Type B pancreatic cell (in vitro differentiated cells): ENCODE measurements around the gene RARS2. TPM values are rescaled to one million over a fixed set of nuclear protein-coding genes. Genes with fewer than 3 reads are reported as not detected.

Experiments used
- DNase-seq: peaks from one replicate; pipeline ENCODE4 v3.0.0; 2021; ENCODE audit warnings: mixed read lengths; ENCODE audit not compliant: unreplicated experiment; ENCODE audit errors: extremely low spot score
- H3K27ac Mint-ChIP-seq: 2 replicates; pipeline ENCODE4 v1.8.0; 2021; ENCODE audit warnings: mild to moderate bottlenecking, mixed read lengths
- H3K27me3 Mint-ChIP-seq: 2 replicates; pipeline ENCODE4 v1.8.0; 2021; ENCODE audit warnings: mixed read lengths
- H3K36me3 Mint-ChIP-seq: 2 replicates; pipeline ENCODE4 v1.8.0; 2021; ENCODE audit warnings: mixed read lengths
- H3K4me1 Mint-ChIP-seq: one replicate; pipeline ENCODE4 v1.8.0; 2021; ENCODE audit warnings: mixed read lengths; ENCODE audit not compliant: unreplicated experiment
- H3K4me3 Mint-ChIP-seq: 2 replicates; pipeline ENCODE4 v1.8.0; 2021; ENCODE audit warnings: mild to moderate bottlenecking, mixed read lengths
- H3K9me3 Mint-ChIP-seq: 2 replicates; pipeline ENCODE4 v1.8.0; 2021; ENCODE audit warnings: mixed read lengths
- CTCF ChIP-seq: fragments of 200-600 bp; sonication (generic); conservative IDR thresholded peaks from 2 replicates; pipeline ENCODE4 v1.5.0; 2021; ENCODE audit warnings: antibody characterized with exemption, mild to moderate bottlenecking
- total RNA-seq: library from RNA; stranded (reverse); gene quantifications from 2 replicates; pipeline ENCODE4 v1.2.1, GENCODE V29; 2021; ENCODE audit warnings: low replicate concordance

The RARS2 gene
- total RNA-seq, 1 donor from 2014 or later: 39.8 TPM

GRCh38 chr6:87608802-87609201 is 19.0 kb upstream of the RARS2 start:
- no peak for DNase-seq
- H3K4me1 Mint-ChIP-seq: no peaks in the 10 kb centered on the region
- H3K36me3 Mint-ChIP-seq: peaks cover 19% of the 10 kb centered on the region
- no peak overlapping the region for H3K27ac Mint-ChIP-seq
- peaks cover 5% of the 10 kb centered on the region for H3K9me3 Mint-ChIP-seq
- no peaks in the 10 kb centered on the region for H3K27me3 Mint-ChIP-seq
- H3K4me3 Mint-ChIP-seq: no peak overlapping the region
- TF ChIP-seq CTCF: no peak

GRCh38 chr6:87606199-87606598 is 16.4 kb upstream of the RARS2 start:
- Mint-ChIP-seq H3K27ac (no peak overlapping the region), H3K4me3 (no peak overlapping the region), H3K27me3 (no peaks in the 10 kb centered on the region), H3K36me3 (peaks cover 6% of the 10 kb centered on the region), H3K4me1 (no peaks in the 10 kb centered on the region), H3K9me3 (no peaks in the 10 kb centered on the region)
- no peak for DNase-seq
- TF ChIP-seq CTCF: no peak

GRCh38 chr6:87600576-87600975 is 10.8 kb upstream of the RARS2 start:
- peaks cover 3% of the 10 kb centered on the region for H3K36me3 Mint-ChIP-seq
- H3K27me3 Mint-ChIP-seq: no peaks in the 10 kb centered on the region
- TF ChIP-seq CTCF: no peak
- no peak overlapping the region for H3K4me3 Mint-ChIP-seq
- DNase-seq: no peak
- H3K9me3 Mint-ChIP-seq: no peaks in the 10 kb centered on the region
- H3K27ac Mint-ChIP-seq: no peak overlapping the region
- no peaks in the 10 kb centered on the region for H3K4me1 Mint-ChIP-seq

- no peaks in the 10 kb centered on the region for H3K27me3 Mint-ChIP-seq
Observed at GRCh38 chr6:87590990-87591389, 1.2 kb upstream of the RARS2 start.

GRCh38 chr6:87590417-87590880 is 662 bp upstream of the RARS2 start:
- Mint-ChIP-seq H3K4me3 (peak overlapping the region; percentile 96), H3K27ac (peak overlapping the region; percentile 87), H3K9me3 (no peaks in the 10 kb centered on the region), H3K27me3 (no peaks in the 10 kb centered on the region), H3K4me1 (peaks cover 22% of the 10 kb centered on the region), H3K36me3 (peaks cover 20% of the 10 kb centered on the region)
- TF ChIP-seq CTCF: no peak
- no peak for DNase-seq

More at GRCh38 chr6:87590990-87591389, 1.2 kb upstream of the RARS2 start:
- Mint-ChIP-seq H3K36me3 (peaks cover 18% of the 10 kb centered on the region), H3K4me1 (peaks cover 22% of the 10 kb centered on the region), H3K9me3 (no peaks in the 10 kb centered on the region), H3K4me3 (peak overlapping the region; percentile 96), H3K27ac (peak overlapping the region; percentile 87)
- no peak for TF ChIP-seq CTCF
- DNase-seq: no peak
